Measurements from ENCODE around the gene SPTAN1. TPM values are rescaled to one million over a fixed set of nuclear protein-coding genes. Genes with fewer than 3 reads are reported as not detected.
A peak's percentile ranks its signal among the peaks of the same experiment; 100 is the strongest.

SPTAN1 gene
- total RNA-seq, 1 donor from 2014 or later, result 442 TPM

GRCh38 chr9:128634111-128634510 lies 81.7 kb downstream of the SPTAN1 start:
- DNase-seq (ENCODE audit: low spot score in 2 of 2, unreplicated experiment in 2 of 2), result no peak
- peak overlapping the region; percentile 67 for H3K27ac Mint-ChIP-seq
- H3K9me3 Mint-ChIP-seq, result no peaks in the 10 kb centered on the region
- peaks cover 17% of the 10 kb centered on the region for H3K4me1 Mint-ChIP-seq
- H3K27me3 Mint-ChIP-seq (ENCODE audit: low read depth), result no peaks in the 10 kb centered on the region
- no peak overlapping the region for H3K4me3 Mint-ChIP-seq
- H3K36me3 Mint-ChIP-seq, result peaks cover 26% of the 10 kb centered on the region
- no peak for TF ChIP-seq CTCF (IDR thresholded peaks at IDR 0.05; ENCODE audit: unreplicated experiment)

GRCh38 chr9:128634651-128635262 lies 82.4 kb downstream of the SPTAN1 start:
- no peak for DNase-seq (ENCODE audit: low spot score in 2 of 2, unreplicated experiment in 2 of 2)
- Mint-ChIP-seq H3K4me3 (no peak overlapping the region), H3K27ac (peak overlapping the region; percentile 83), H3K27me3 (ENCODE audit: low read depth) (no peaks in the 10 kb centered on the region), H3K36me3 (peaks cover 26% of the 10 kb centered on the region), H3K4me1 (peaks cover 17% of the 10 kb centered on the region), H3K9me3 (no peaks in the 10 kb centered on the region)
- no peak for TF ChIP-seq CTCF (IDR thresholded peaks at IDR 0.05; ENCODE audit: unreplicated experiment)

GRCh38 chr9:128635266-128636023 lies 83.1 kb downstream of the SPTAN1 start:
- no peak overlapping the region for H3K4me3 Mint-ChIP-seq
- H3K27me3 Mint-ChIP-seq (ENCODE audit: low read depth), result no peaks in the 10 kb centered on the region
- DNase-seq (ENCODE audit: low spot score in 2 of 2, unreplicated experiment in 2 of 2), result peak; percentile 67 to 80
- peaks cover 17% of the 10 kb centered on the region for H3K4me1 Mint-ChIP-seq
- H3K27ac Mint-ChIP-seq, result peak overlapping the region; percentile 83
- no peaks in the 10 kb centered on the region for H3K9me3 Mint-ChIP-seq
- peaks cover 25% of the 10 kb centered on the region for H3K36me3 Mint-ChIP-seq
- peak; percentile 82 for TF ChIP-seq CTCF (IDR thresholded peaks at IDR 0.05; ENCODE audit: unreplicated experiment)

GRCh38 chr9:128636024-128636390 lies 83.6 kb downstream of the SPTAN1 start:
- no peak for TF ChIP-seq CTCF (IDR thresholded peaks at IDR 0.05; ENCODE audit: unreplicated experiment)
- H3K4me3 Mint-ChIP-seq, result no peak overlapping the region
- DNase-seq (ENCODE audit: low spot score in 2 of 2, unreplicated experiment in 2 of 2), result no peak
- H3K36me3 Mint-ChIP-seq, result peaks cover 25% of the 10 kb centered on the region
- peak overlapping the region; percentile 88 for H3K27ac Mint-ChIP-seq
- H3K4me1 Mint-ChIP-seq, result peaks cover 17% of the 10 kb centered on the region
- no peaks in the 10 kb centered on the region for H3K9me3 Mint-ChIP-seq
- no peaks in the 10 kb centered on the region for H3K27me3 Mint-ChIP-seq (ENCODE audit: low read depth)

GRCh38 chr9:128636556-128637530 lies 84.5 kb downstream of the SPTAN1 start:
- DNase-seq (ENCODE audit: low spot score in 2 of 2, unreplicated experiment in 2 of 2), result no peak
- Mint-ChIP-seq H3K4me1 (peaks cover 17% of the 10 kb centered on the region), H3K27me3 (ENCODE audit: low read depth) (no peaks in the 10 kb centered on the region), H3K4me3 (no peak overlapping the region), H3K27ac (peak overlapping the region; percentile 88), H3K9me3 (no peaks in the 10 kb centered on the region), H3K36me3 (peaks cover 23% of the 10 kb centered on the region)
- TF ChIP-seq CTCF (IDR thresholded peaks at IDR 0.05; ENCODE audit: unreplicated experiment), result no peak
